GM23338 (cell line): ENCODE results near the gene PRSS8.

Experiments used
- CTCF ChIP-seq, 2 experiments: fragments of 200-600 bp in 1 of 2; sonication (generic) in 1 of 2; conservative IDR thresholded peaks; 2 replicates each; pipeline versions ENCODE4 v1.5.1 to v1.6.1; 2016 to 2017; ENCODE audit warnings: antibody characterized with exemption in 2 of 2, low read depth in 2 of 2, mild to moderate bottlenecking in 2 of 2, moderate library complexity in 1 of 2
- EZH2 ChIP-seq: fragments of 200-600 bp; sonication (generic); IDR thresholded peaks from one replicate; pipeline ENCODE4 v1.8.0; 2017; ENCODE audit warnings: antibody characterized with exemption, mild to moderate bottlenecking, low read depth; ENCODE audit not compliant: unreplicated experiment
- POLR2AphosphoS5 ChIP-seq: IDR thresholded peaks from 2 replicates; pipeline ENCODE4 v1.6.1; 2016; ENCODE audit warnings: antibody characterized with exemption, low read depth

DNA sequence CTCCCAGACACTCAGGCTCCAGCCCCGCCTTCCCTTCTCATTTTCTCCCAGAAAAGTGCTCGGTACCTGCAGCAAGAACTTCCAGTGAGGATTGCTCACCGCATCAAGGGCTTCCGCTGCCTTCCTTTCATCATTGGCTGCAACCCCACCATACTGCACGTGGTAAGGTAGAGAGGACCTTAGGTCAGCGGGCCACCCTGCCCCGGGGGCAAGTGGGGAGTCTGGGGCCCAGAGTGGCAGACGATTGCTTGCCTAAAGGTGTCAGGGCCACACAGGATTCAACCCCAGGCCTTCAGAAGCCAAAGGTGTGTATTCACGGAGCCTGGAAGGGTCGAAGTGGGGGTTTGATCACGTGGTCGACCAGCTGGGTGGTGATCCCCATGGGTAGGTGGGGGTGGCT, 25.9 kb downstream of the PRSS8 start:
- TF ChIP-seq CTCF (conservative IDR thresholded peaks at IDR 0.05; ENCODE audit: low read depth in 2 of 2) (no peak), POLR2AphosphoS5 (no peak), EZH2 (no peak)
